H1 (cell line): Measurements from ENCODE around the gene UBN2. TPM values are rescaled to one million over a fixed set of nuclear protein-coding genes. Genes with fewer than 3 reads are reported as not detected.

Experiments
- SAP30 ChIP-seq: fragments of 300-600 bp; sonication (generic); IDR thresholded peaks from 2 replicates; pipeline ENCODE4 v1.7.1; 2012; ENCODE audit warnings: low read length, moderate library complexity, mild to moderate bottlenecking, inconsistent platforms; ENCODE audit not compliant: insufficient read depth, insufficient replicate concordance
- YY1 ChIP-seq: IDR thresholded peaks from 2 replicates; pipeline ENCODE4 v1.6.1; 2011; ENCODE audit warnings: low read depth, mild to moderate bottlenecking, low read length
- polyA plus RNA-seq, 7 experiments: library from polyadenylated mRNA; depleted of rRNA in 3 of 7; stranded (reverse) in 5 of 7; unstranded in 2 of 7; fragments of >200 nt in 5 of 7; fragments of 200-250 nt in 2 of 7; gene quantifications; 1 replicate in 5 of 7; 2 replicates in 1 of 7; 4 replicates in 1 of 7; pipeline versions ENCODE4 v1.2.1 to v1.2.3, GENCODE V29; 2011 to 2013; ENCODE audit warnings: missing spikeins in 2 of 7, mixed read lengths in 2 of 7
- total RNA-seq: library from RNA; stranded (reverse); fragmentation: NEBNext Ultra II Directional; extraction: Animal tissue kit (Norgen Biotek cat#: 25700); gene quantifications from 2 replicates; pipeline ENCODE4 v1.2.1, GENCODE V29; 2021

Gene UBN2
- total and polyA plus RNA-seq, 2 of the 8 experiments (the other 6 are each of a cell fraction or from before 2014, with no cell fraction given): 4.1 to 39.6 TPM

GRCh38 chr7:139255290-139255689 lies 24.3 kb downstream of the UBN2 start (continued):
- no peak for TF ChIP-seq YY1
- no peak for TF ChIP-seq SAP30
- TF ChIP-seq, all 59 proteins: peak for 0
